Large intestine (tissue), 3 donors: ENCODE data around the gene CPA5. TPM values are rescaled to one million over a fixed set of nuclear protein-coding genes. Genes with fewer than 3 reads are reported as not detected.

Experiments used
- DNase-seq, 2 donors: peaks; one replicate each; pipeline versions ENCODE4 v3.0.0 to v3.0.0-alpha.2; 2013
- H3K27ac ChIP-seq: one replicate; pipeline ENCODE4 v1.5.1; 2013; ENCODE audit warnings: low read length
- H3K27me3 ChIP-seq: 2 replicates; pipeline ENCODE4 v1.6.1; 2013; ENCODE audit warnings: low read length; ENCODE audit not compliant: control insufficient read depth, insufficient read depth
- H3K36me3 ChIP-seq: 2 replicates; pipeline ENCODE4 v1.6.1; 2013; ENCODE audit warnings: low read length; ENCODE audit not compliant: control insufficient read depth, insufficient read depth
- H3K4me1 ChIP-seq: one replicate; pipeline ENCODE4 v1.6.1; 2013; ENCODE audit warnings: low read length; ENCODE audit not compliant: control insufficient read depth, insufficient read depth
- H3K4me3 ChIP-seq: one replicate; pipeline ENCODE4 v1.5.1; 2013; ENCODE audit warnings: low read length
- H3K9me3 ChIP-seq: one replicate; pipeline ENCODE4 v1.6.1; 2013; ENCODE audit warnings: mild to moderate bottlenecking, low read depth, low read length, moderate library complexity; ENCODE audit not compliant: control insufficient read depth
- WGBS: methylation state at CpG from one replicate; pipeline ENCODE4 v1.1.5; 2013; ENCODE audit warnings: low lambda C conversion rate; ENCODE audit not compliant: insufficient coverage; 5-methylcytosine and 5-hydroxymethylcytosine counted together
- polyA plus RNA-seq: library from polyadenylated mRNA; unstranded; fragments of 120-200 nt; gene quantifications from one replicate; pipeline ENCODE4 v1.2.1, GENCODE V29; 2013

The CPA5 gene
- polyA plus RNA-seq, 1 donor: 0.15 TPM

- WGBS: no CpG with 5 or more reads among the region's 3 CpGs
- H3K27ac ChIP-seq: no peak overlapping the region
- H3K9me3 ChIP-seq: peaks cover under 1% of the 10 kb centered on the region
- H3K36me3 ChIP-seq: no peaks in the 10 kb centered on the region
- no peak overlapping the region for H3K4me3 ChIP-seq
- DNase-seq: no peak
- no peaks in the 10 kb centered on the region for H3K27me3 ChIP-seq
- peaks cover 4% of the 10 kb centered on the region for H3K4me1 ChIP-seq
Observed at GRCh38 chr7:130386876-130387275, 42.3 kb downstream of the CPA5 start.

GRCh38 chr7:130387306-130387627 lies 42.7 kb downstream of the CPA5 start:
- no peaks in the 10 kb centered on the region for H3K27me3 ChIP-seq
- WGBS: no CpG with 5 or more reads among the region's 3 CpGs
- H3K36me3 ChIP-seq: no peaks in the 10 kb centered on the region
- DNase-seq: no peak
- no peaks in the 10 kb centered on the region for H3K9me3 ChIP-seq
- H3K4me3 ChIP-seq: no peak overlapping the region
- H3K27ac ChIP-seq: no peak overlapping the region
- H3K4me1 ChIP-seq: peaks cover 4% of the 10 kb centered on the region

- Histone ChIP-seq H3K36me3 (no peaks in the 10 kb centered on the region), H3K9me3 (no peaks in the 10 kb centered on the region), H3K27ac (no peak overlapping the region), H3K4me1 (peaks cover 7% of the 10 kb centered on the region), H3K4me3 (no peak overlapping the region), H3K27me3 (no peaks in the 10 kb centered on the region)
- no CpG with 5 or more reads among the region's 12 CpGs for WGBS
- no peak for DNase-seq
Observed at GRCh38 chr7:130387628-130388403, 43.2 kb downstream of the CPA5 start.

GRCh38 chr7:130388671-130389070 lies 44.1 kb downstream of the CPA5 start:
- H3K27me3 ChIP-seq: no peaks in the 10 kb centered on the region
- no peaks in the 10 kb centered on the region for H3K9me3 ChIP-seq
- DNase-seq: no peak
- H3K4me3 ChIP-seq: no peak overlapping the region
- H3K4me1 ChIP-seq: peaks cover 16% of the 10 kb centered on the region
- H3K27ac ChIP-seq: no peak overlapping the region
- H3K36me3 ChIP-seq: no peaks in the 10 kb centered on the region
- WGBS: 92% methylated on average over 2 of the region's 2 CpGs

- H3K36me3 ChIP-seq: no peaks in the 10 kb centered on the region
- H3K27me3 ChIP-seq: no peaks in the 10 kb centered on the region
- H3K4me1 ChIP-seq: peaks cover 27% of the 10 kb centered on the region
- no peak for DNase-seq
- H3K4me3 ChIP-seq: no peak overlapping the region
- WGBS: no CpG with 5 or more reads among the region's 1 CpG
- no peak overlapping the region for H3K27ac ChIP-seq
- no peaks in the 10 kb centered on the region for H3K9me3 ChIP-seq
Observed at GRCh38 chr7:130390486-130390885, 45.9 kb downstream of the CPA5 start.

GRCh38 chr7:130393101-130393561 lies 48.5 kb downstream of the CPA5 start:
- peak in 1 of 2 donors; percentile 37 for DNase-seq
- H3K9me3 ChIP-seq: no peaks in the 10 kb centered on the region
- peaks cover 37% of the 10 kb centered on the region for H3K4me1 ChIP-seq
- WGBS: no CpG with 5 or more reads among the region's 5 CpGs
- no peaks in the 10 kb centered on the region for H3K36me3 ChIP-seq
- H3K27ac ChIP-seq: peak overlapping the region; percentile 58
- H3K4me3 ChIP-seq: no peak overlapping the region
- H3K27me3 ChIP-seq: no peaks in the 10 kb centered on the region

- no peaks in the 10 kb centered on the region for H3K36me3 ChIP-seq
- 56% methylated on average over 3 of the region's 10 CpGs for WGBS
- peak overlapping the region; percentile 24 for H3K27ac ChIP-seq
- no peak for DNase-seq
- H3K4me1 ChIP-seq: peaks cover 44% of the 10 kb centered on the region
- H3K27me3 ChIP-seq: no peaks in the 10 kb centered on the region
- H3K9me3 ChIP-seq: no peaks in the 10 kb centered on the region
- H3K4me3 ChIP-seq: no peak overlapping the region
Observed at GRCh38 chr7:130393841-130394411, 49.3 kb downstream of the CPA5 start.

GRCh38 chr7:130394421-130395195 lies 50.0 kb downstream of the CPA5 start:
- Histone ChIP-seq H3K27me3 (no peaks in the 10 kb centered on the region), H3K36me3 (no peaks in the 10 kb centered on the region), H3K27ac (no peak overlapping the region), H3K4me3 (no peak overlapping the region), H3K4me1 (peaks cover 45% of the 10 kb centered on the region), H3K9me3 (no peaks in the 10 kb centered on the region)
- WGBS: 95% methylated on average over 3 of the region's 7 CpGs
- no peak for DNase-seq

- Histone ChIP-seq H3K27me3 (no peaks in the 10 kb centered on the region), H3K9me3 (no peaks in the 10 kb centered on the region), H3K4me3 (no peak overlapping the region), H3K4me1 (peaks cover 45% of the 10 kb centered on the region), H3K27ac (no peak overlapping the region), H3K36me3 (no peaks in the 10 kb centered on the region)
- DNase-seq: no peak
- WGBS: no CpG with 5 or more reads among the region's 5 CpGs
Observed at GRCh38 chr7:130395421-130395820, 50.8 kb downstream of the CPA5 start.

- Histone ChIP-seq H3K27ac (peak overlapping the region; percentile 1), H3K27me3 (no peaks in the 10 kb centered on the region), H3K4me3 (no peak overlapping the region), H3K36me3 (no peaks in the 10 kb centered on the region), H3K4me1 (peaks cover 45% of the 10 kb centered on the region), H3K9me3 (no peaks in the 10 kb centered on the region)
- DNase-seq: no peak
- no CpG with 5 or more reads among the region's 3 CpGs for WGBS
Observed at GRCh38 chr7:130396109-130396508, 51.5 kb downstream of the CPA5 start.
